Stimulated activated CD4-positive, alpha-beta T cell treated with anti-CD3 and anti-CD28 coated beads, Interleukin-12 subunit alpha, Interleukin-12 subunit beta, amount 100 ng/mL, for 4 hours (primary cell): ENCODE measurements around the gene PCGF5.
"Not testable (repeated sequence)": the region's sequence is repeated elsewhere in the genome, so short reads cannot be mapped to it uniquely, and the experiment has no call there.

Experiments used
- DNase-seq: peaks from one replicate; pipeline ENCODE4 v3.0.0-alpha.2; 2020

The PCGF5 gene

GRCh38 chr10:91287912-91288311 is 67.4 kb downstream of the PCGF5 start:
- DNase-seq: no peak

- no peak for DNase-seq
Observed at GRCh38 chr10:91289305-91289704, 68.8 kb downstream of the PCGF5 start.

- DNase-seq: no peak
Observed at GRCh38 chr10:91290607-91291006, 70.1 kb downstream of the PCGF5 start.

- no peak for DNase-seq
Observed at GRCh38 chr10:91294134-91294906, 73.9 kb downstream of the PCGF5 start.

GRCh38 chr10:91295346-91295745 is 74.9 kb downstream of the PCGF5 start:
- DNase-seq: no peak

- no peak for DNase-seq
Observed at GRCh38 chr10:91296471-91296870, 76.0 kb downstream of the PCGF5 start.

GRCh38 chr10:91298224-91298871 is 77.9 kb downstream of the PCGF5 start:
- peak; percentile 73 for DNase-seq

- DNase-seq: no peak
Observed at GRCh38 chr10:91299999-91300575, 79.6 kb downstream of the PCGF5 start.

GRCh38 chr10:91302946-91303345 is 82.5 kb downstream of the PCGF5 start:
- DNase-seq: not testable (repeated sequence)

- DNase-seq: not testable (repeated sequence)
Observed at GRCh38 chr10:91305979-91306378, 85.5 kb downstream of the PCGF5 start.

- no peak for DNase-seq
Observed at GRCh38 chr10:91307489-91307888, 87.0 kb downstream of the PCGF5 start.

GRCh38 chr10:91309711-91310110 is 89.2 kb downstream of the PCGF5 start:
- no peak for DNase-seq

- DNase-seq: no peak
Observed at GRCh38 chr10:91311601-91312381, 91.3 kb downstream of the PCGF5 start.

GRCh38 chr10:91312382-91312733 is 91.9 kb downstream of the PCGF5 start:
- DNase-seq: no peak

GRCh38 chr10:91313796-91314485 is 93.5 kb downstream of the PCGF5 start:
- no peak for DNase-seq

GRCh38 chr10:91316486-91316885 is 96.0 kb downstream of the PCGF5 start:
- DNase-seq: no peak

GRCh38 chr10:91317541-91317940 is 97.1 kb downstream of the PCGF5 start:
- DNase-seq: no peak

GRCh38 chr10:91319336-91319735 is 98.9 kb downstream of the PCGF5 start:
- DNase-seq: no peak

- not testable (repeated sequence) for DNase-seq
Observed at GRCh38 chr10:91323293-91323905, 102.9 kb downstream of the PCGF5 start.

- no peak for DNase-seq
Observed at GRCh38 chr10:91328320-91328984, 108.0 kb downstream of the PCGF5 start.
